HG02981 (cell line): Measurements from ENCODE around the gene DPP7.
"Not testable (repeated sequence)": the region's sequence is repeated elsewhere in the genome, so short reads cannot be mapped to it uniquely, and the experiment has no call there.

ENCODE experiments used
- ATAC-seq: cut with Tn5 transposase; IDR thresholded peaks from one replicate; pipeline ENCODE4 v1.9.1; 2021; ENCODE audit warnings: mild to moderate bottlenecking, moderate library complexity; ENCODE audit not compliant: unreplicated experiment

Gene DPP7

DNA sequence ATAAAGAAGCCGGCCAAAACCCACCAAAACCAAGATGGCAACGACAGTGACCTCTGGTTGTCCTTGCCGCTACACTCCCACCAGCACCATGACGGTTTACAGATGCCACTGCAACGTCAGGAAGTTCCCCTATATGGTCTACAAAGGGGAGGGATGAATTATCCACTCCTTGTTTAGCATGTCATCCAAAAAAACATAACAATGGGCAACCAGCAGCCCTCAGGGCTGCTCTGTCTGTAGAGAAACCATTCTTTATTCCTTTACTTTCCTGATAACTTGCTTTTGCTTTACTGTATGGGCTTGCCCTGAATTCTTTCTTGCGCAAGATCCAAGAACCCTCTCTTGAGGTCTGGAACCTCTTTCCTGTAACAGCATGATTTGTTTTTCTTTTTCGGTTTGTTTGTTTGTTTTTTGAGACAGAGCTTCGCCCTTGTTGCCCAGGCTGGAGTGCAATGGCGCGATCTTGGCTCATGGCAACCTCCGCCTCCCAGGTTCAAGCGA, 39.2 kb downstream of the DPP7 start:
- no peak for ATAC-seq

GRCh38 chr9:137074657-137075274, 39.8 kb downstream of the DPP7 start:
- ATAC-seq: no peak

GRCh38 chr9:137073992-137074399, 40.5 kb downstream of the DPP7 start:
- no peak for ATAC-seq

GRCh38 chr9:137071282-137071681, 43.3 kb downstream of the DPP7 start:
- no peak for ATAC-seq

DNA sequence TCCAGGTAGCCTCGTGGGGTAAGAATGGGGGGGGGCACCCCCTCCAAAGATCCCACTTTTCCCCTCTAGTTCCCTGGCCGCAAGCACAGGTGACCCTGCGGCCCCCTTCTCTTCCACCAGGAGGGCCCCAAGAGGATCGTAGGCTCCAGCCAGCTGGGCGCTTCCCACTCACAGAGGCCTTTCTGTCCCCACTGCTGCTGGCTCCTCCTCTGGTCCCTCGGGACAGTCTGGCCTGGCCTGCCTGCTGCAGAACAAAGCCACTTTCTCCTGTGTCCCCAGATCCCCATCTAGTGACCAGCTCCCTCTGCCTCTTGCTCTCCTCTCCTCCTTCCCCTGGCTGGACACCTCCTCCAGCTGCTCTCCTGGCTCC, 43.6 kb downstream of the DPP7 start:
- ATAC-seq: peak; percentile 2

DNA sequence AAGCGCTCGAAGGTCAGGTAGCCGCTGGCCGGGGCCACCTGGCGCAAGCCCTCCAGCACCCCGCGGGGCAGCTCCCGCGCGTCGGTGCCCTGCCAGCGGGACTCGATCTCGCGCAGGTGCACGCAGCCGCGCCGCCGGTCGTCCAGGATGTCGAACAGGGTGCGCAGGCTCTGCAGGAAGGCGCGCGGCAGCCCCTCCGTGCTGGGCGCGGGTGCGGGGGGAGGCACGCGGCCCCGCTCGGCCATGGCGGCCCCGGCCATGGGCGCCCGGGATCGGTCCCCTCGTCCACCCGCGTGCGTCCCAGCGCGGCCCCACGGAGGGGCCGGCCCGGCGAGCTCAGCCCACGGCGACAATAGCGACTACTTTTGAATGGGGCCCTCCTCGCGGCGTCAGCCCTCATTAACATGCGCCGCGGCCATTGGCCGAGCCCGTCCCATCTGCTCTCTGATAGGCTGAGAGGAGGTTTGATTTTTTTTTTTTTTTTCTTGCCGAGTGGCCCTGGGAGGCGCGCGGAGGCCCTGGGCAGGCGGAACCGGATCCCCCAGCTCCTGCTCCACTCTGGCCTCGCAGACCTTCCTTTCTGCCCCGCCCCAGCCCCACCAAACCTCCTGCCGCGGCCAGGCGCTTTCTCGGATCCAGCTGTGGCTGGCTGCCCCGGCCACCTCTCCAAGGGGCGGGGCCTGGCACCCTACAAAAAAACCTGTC, 44.2 kb downstream of the DPP7 start, which contains the start of gene SAPCD2:
SAPCD2 (minus strand) TSS at position 357 of the 705 bp plus-strand sequence; CDS start at position 260, 97 bp downstream.
- ATAC-seq: peak; percentile 66

DNA sequence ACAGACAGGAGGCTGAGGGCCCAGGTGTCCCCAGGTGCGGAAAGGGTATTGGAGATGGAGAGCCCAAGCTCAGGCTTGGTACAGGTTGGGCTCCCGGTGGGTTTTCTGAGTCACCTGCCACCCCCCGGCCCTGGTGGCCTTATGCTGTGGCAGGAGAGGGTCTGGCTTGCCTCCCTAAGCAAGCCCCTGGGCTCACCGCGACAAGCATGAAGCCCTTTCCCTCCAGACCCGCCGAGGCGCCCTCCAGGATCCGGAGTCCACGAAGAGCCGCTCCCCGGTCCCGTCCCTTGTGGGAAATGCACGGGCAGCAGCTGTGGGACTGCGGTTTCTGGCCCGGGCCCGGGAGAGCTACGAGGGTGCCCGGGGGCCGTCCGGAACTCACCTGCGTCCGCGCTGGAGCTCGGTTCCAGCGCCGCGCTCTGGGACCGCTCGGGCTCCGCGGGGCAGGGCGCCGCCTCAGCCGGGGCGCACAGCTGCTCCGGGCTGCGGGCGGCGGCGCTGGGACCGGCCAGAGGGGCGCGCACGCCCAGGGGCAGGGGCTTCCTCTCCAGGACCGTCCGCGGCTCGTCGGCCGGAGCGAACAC, 44.9 kb downstream of the DPP7 start:
- no peak for ATAC-seq

- ATAC-seq: no peak
These were observed 45.7 kb downstream of the DPP7 start for GRCh38 chr9:137068539-137069507.

DNA sequence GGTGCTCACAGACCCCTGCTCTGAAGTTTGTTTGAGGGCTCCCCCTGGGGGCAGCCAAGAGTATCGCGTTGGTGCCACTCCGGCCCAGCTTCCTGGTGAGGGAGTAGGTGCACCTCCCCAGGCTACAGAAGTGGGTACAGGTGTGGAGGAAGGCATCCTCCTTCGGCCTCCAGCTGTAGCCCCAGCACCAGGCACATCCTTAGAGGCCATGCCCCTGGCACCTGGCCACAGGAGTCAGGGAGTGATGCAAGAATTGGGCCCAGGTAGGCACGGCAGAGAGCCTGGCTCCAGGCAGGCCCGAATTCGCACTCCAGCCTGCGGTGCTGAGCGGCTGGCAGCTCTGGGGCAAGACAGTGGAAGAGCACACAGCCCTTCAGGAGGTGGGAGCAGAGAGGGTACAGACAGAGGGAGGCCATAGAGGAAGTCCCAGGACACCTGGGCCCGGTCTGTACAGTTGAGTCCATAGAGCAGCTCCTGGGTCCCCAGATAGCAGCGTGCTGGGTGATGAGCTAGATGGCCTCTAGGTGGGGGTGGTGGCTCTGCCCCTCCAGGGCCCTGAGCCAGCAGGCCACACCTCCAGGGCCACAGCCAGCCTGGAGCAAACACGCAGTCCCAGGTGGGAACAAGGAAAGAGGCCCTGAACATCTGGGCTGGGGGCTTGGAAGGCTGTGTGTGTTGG, 46.5 kb downstream of the DPP7 start:
- peak; percentile 37 for ATAC-seq

- no peak for ATAC-seq
These were observed 48.3 kb downstream of the DPP7 start for GRCh38 chr9:137066096-137066861.

- no peak for ATAC-seq
These were observed 49.1 kb downstream of the DPP7 start for GRCh38 chr9:137065336-137065967.

DNA sequence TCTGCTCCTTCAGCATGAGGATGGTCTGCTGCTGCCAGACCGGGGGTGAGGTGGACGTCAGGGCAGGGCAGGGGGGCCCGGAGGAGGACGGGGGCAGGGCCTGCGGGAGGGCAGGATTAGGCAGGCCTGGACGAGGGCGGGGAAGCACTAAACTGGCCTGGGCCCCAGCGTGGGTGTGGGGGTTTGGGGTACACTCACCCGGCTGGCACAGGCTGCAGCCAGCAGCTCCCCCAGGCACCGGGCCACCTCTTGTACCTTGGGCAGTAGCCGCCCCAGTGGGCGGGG, 49.7 kb downstream of the DPP7 start:
- no peak for ATAC-seq

DNA sequence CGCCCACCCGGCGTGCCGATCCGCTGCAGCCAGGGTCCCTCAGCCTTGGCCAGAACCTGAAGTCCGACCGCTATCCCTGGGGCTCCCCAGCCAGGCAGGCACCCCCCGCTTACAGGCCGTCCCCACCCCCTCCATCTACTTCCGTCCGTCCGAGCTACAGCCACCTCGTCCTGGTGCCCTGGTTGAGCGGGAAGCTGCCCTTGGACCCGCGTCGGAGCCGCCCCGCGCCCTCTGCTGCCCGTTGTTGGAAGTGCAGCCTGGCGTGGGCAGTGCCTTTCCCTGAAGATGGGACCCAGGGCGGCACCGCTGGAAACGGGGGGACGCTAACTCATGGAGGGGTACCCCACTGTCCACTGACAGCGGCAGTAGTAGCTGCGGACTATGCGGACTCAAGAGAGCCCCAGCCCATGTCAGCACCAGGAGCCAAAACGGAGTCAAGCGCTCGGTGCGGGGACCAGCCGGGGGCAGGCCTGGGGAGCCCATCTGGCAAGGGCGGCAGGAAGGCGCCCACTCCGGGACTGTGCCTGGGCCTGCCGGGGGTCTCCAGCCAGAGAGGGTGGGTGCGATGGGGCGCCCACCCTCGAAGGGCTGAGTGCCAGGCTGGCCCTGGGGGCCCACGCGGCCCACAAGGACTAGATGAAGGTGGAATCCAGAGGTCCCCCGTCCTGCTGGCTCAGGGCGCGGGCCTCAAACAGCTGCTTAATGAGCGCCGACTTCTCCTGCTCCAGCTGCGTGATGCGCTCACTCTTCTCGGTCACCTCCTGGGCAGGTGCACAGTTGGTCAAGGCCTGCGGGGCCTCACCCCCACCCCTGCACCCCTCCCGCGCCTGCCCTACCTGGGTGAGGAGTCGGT, 50.3 kb downstream of the DPP7 start:
- no peak for ATAC-seq

- ATAC-seq: no peak
These were observed 51.1 kb downstream of the DPP7 start for GRCh38 chr9:137063311-137064026.

GRCh38 chr9:137062798-137063197, 51.7 kb downstream of the DPP7 start:
- ATAC-seq: not testable (repeated sequence)

GRCh38 chr9:137062384-137062783, 52.1 kb downstream of the DPP7 start:
- ATAC-seq: no peak
